Measurements from ENCODE around the gene SMG6.

SMG6 gene

GRCh38 chr17:2090210-2090641, 213.4 kb downstream of the SMG6 start:
- peak overlapping the region; percentile 91 for H3K9ac ChIP-seq (ENCODE audit: low read length)
- H3K18ac ChIP-seq (ENCODE audit: low read depth in 1 of 2, low read length in 2 of 2): peak overlapping the region; percentile 73 to 85
- peak overlapping the region in 1 of 2 experiments; percentile 75 for H3K4ac ChIP-seq (ENCODE audit: low read depth in 1 of 2, low read length in 2 of 2)
- peaks cover 31% of the 10 kb centered on the region for H3K79me1 ChIP-seq (replicated peaks; ENCODE audit: low read length, poor library complexity, severe bottlenecking)
- H3K36me3 ChIP-seq (ENCODE audit: control insufficient read depth in 1 of 2, insufficient read depth in 2 of 2, low read depth in 1 of 2, low read length in 2 of 2): peaks cover 18 to 28% of the 10 kb centered on the region in 2 experiments
- H3K14ac ChIP-seq (ENCODE audit: low read length in 2 of 2): peak overlapping the region in 1 of 2 experiments; percentile 18
- H2BK15ac ChIP-seq (ENCODE audit: low read depth, poor library complexity, severe bottlenecking): no peak overlapping the region
- no peak for DNase-seq
- H4K8ac ChIP-seq (ENCODE audit: low read length): peak overlapping the region; percentile 10
- H3K4me2 ChIP-seq (ENCODE audit: low read length, poor library complexity, severe bottlenecking): no peak overlapping the region
- H2BK120ac ChIP-seq (ENCODE audit: low read depth, low read length): no peak overlapping the region
- H2AFZ ChIP-seq (ENCODE audit: low read depth, low read length): no peak overlapping the region
- H3K4me1 ChIP-seq (ENCODE audit: control insufficient read depth, insufficient read depth, low read depth, low read length): peaks cover 35% of the 10 kb centered on the region
- no peak overlapping the region for H3K27ac ChIP-seq (ENCODE audit: low read length, poor library complexity, severe bottlenecking)
- peak overlapping the region in 1 of 2 experiments; percentile 79 for H3K4me3 ChIP-seq (ENCODE audit: insufficient read depth in 1 of 2, low read depth in 1 of 2, low read length in 2 of 2)
- H2BK12ac ChIP-seq (ENCODE audit: low read length in 2 of 2): no peak overlapping the region
- peak overlapping the region in 1 of 2 experiments; percentile 42 for H3K23ac ChIP-seq (ENCODE audit: low read length in 2 of 2)
- peak overlapping the region; percentile 82 for H2AK5ac ChIP-seq (ENCODE audit: low read length, severe bottlenecking)
- peak overlapping the region; percentile 19 for H4K91ac ChIP-seq (ENCODE audit: low read length)
- no peak overlapping the region for H2BK5ac ChIP-seq (ENCODE audit: low read depth, low read length, poor library complexity, severe bottlenecking)
- no peaks in the 10 kb centered on the region for H3K9me3 ChIP-seq (ENCODE audit: control insufficient read depth, low read length)
- WGBS: 85% methylated on average over 8 of the region's 9 CpGs
- no peaks in the 10 kb centered on the region for H3K27me3 ChIP-seq (ENCODE audit: control insufficient read depth in 1 of 2, insufficient read depth in 1 of 2, low read length in 2 of 2)

GRCh38 chr17:2089021-2089422, 214.6 kb downstream of the SMG6 start:
- Histone ChIP-seq H3K23ac (ENCODE audit: low read length in 2 of 2) (peak overlapping the region in 1 of 2 experiments; percentile 51), H3K4ac (ENCODE audit: low read depth in 1 of 2, low read length in 2 of 2) (peak overlapping the region; percentile 54 to 60), H3K27ac (ENCODE audit: low read length, poor library complexity, severe bottlenecking) (peak overlapping the region; percentile 70), H2BK120ac (ENCODE audit: low read depth, low read length) (peak overlapping the region; percentile 62), H3K4me1 (ENCODE audit: control insufficient read depth, insufficient read depth, low read depth, low read length) (peaks cover 43% of the 10 kb centered on the region), H3K9me3 (ENCODE audit: control insufficient read depth, low read length) (no peaks in the 10 kb centered on the region), H4K91ac (ENCODE audit: low read length) (peak overlapping the region; percentile 59), H3K36me3 (ENCODE audit: control insufficient read depth in 1 of 2, insufficient read depth in 2 of 2, low read depth in 1 of 2, low read length in 2 of 2) (peaks cover 19 to 22% of the 10 kb centered on the region in 2 experiments), H2AFZ (ENCODE audit: low read depth, low read length) (no peak overlapping the region), H3K18ac (ENCODE audit: low read depth in 1 of 2, low read length in 2 of 2) (peak overlapping the region; percentile 83 to 93), H2BK5ac (ENCODE audit: low read depth, low read length, poor library complexity, severe bottlenecking) (no peak overlapping the region), H3K4me3 (ENCODE audit: insufficient read depth in 1 of 2, low read depth in 1 of 2, low read length in 2 of 2) (peak overlapping the region in 1 of 2 experiments; percentile 79), H3K79me1 (replicated peaks; ENCODE audit: low read length, poor library complexity, severe bottlenecking) (peaks cover 31% of the 10 kb centered on the region), H2BK15ac (ENCODE audit: low read depth, poor library complexity, severe bottlenecking) (peak overlapping the region; percentile 75), H3K27me3 (ENCODE audit: control insufficient read depth in 1 of 2, insufficient read depth in 1 of 2, low read length in 2 of 2) (no peaks in the 10 kb centered on the region), H2AK5ac (ENCODE audit: low read length, severe bottlenecking) (peak overlapping the region; percentile 42), H4K8ac (ENCODE audit: low read length) (peak overlapping the region; percentile 80), H3K9ac (ENCODE audit: low read length) (peak overlapping the region; percentile 91), H3K4me2 (ENCODE audit: low read length, poor library complexity, severe bottlenecking) (peak overlapping the region; percentile 70), H3K14ac (ENCODE audit: low read length in 2 of 2) (peak overlapping the region in 1 of 2 experiments; percentile 26), H2BK12ac (ENCODE audit: low read length in 2 of 2) (peak overlapping the region in 1 of 2 experiments; percentile 61)
- WGBS: 44% methylated on average over 7 of the region's 8 CpGs
- DNase-seq: peak; percentile 88

DNA sequence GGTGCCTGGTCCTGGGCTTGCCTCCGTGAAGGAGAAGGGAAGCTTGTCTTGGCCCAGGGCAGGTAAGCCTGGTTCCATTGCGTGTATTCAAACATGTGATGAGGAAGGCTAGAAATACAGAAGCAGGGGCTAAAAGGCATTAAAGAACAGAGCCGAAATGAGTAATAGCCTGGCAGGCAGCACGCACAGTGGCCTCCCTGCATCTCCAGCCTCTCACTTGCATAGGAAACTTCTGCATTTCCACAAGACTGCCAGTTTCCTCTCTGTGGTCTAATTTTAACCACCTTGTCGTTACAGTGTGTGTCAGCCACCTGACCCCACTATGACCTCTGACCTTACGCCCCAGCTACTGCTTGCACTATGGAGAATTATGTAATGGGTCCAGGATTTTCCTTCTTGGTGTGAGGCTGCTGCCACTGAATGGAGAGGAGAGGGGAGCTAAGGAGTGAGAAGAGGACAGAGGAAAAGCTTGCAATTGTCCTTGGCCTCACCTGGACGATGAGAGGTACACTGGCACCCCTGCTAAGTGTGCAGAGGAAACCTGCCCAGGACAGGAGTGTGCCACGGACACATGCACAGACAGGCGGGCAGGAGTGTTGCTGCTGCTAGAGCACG, 215.9 kb downstream of the SMG6 start:
- Histone ChIP-seq H3K23ac (ENCODE audit: low read length in 2 of 2) (no peak overlapping the region), H3K4me3 (ENCODE audit: insufficient read depth in 1 of 2, low read depth in 1 of 2, low read length in 2 of 2) (no peak overlapping the region), H3K9me3 (ENCODE audit: control insufficient read depth, low read length) (no peaks in the 10 kb centered on the region), H2BK120ac (ENCODE audit: low read depth, low read length) (no peak overlapping the region), H3K4me1 (ENCODE audit: control insufficient read depth, insufficient read depth, low read depth, low read length) (peaks cover 48% of the 10 kb centered on the region), H4K91ac (ENCODE audit: low read length) (peak overlapping the region; percentile 64), H3K18ac (ENCODE audit: low read depth in 1 of 2, low read length in 2 of 2) (peak overlapping the region; percentile 6 to 77), H3K4me2 (ENCODE audit: low read length, poor library complexity, severe bottlenecking) (no peak overlapping the region), H3K9ac (ENCODE audit: low read length) (peak overlapping the region; percentile 31), H2BK5ac (ENCODE audit: low read depth, low read length, poor library complexity, severe bottlenecking) (no peak overlapping the region), H3K79me1 (replicated peaks; ENCODE audit: low read length, poor library complexity, severe bottlenecking) (peaks cover 28% of the 10 kb centered on the region), H2BK12ac (ENCODE audit: low read length in 2 of 2) (peak overlapping the region; percentile 55 to 83), H2BK15ac (ENCODE audit: low read depth, poor library complexity, severe bottlenecking) (no peak overlapping the region), H3K14ac (ENCODE audit: low read length in 2 of 2) (peak overlapping the region in 1 of 2 experiments; percentile 72), H3K36me3 (ENCODE audit: control insufficient read depth in 1 of 2, insufficient read depth in 2 of 2, low read depth in 1 of 2, low read length in 2 of 2) (peaks cover 15 to 17% of the 10 kb centered on the region in 2 experiments), H3K4ac (ENCODE audit: low read depth in 1 of 2, low read length in 2 of 2) (peak overlapping the region in 1 of 2 experiments; percentile 0), H2AFZ (ENCODE audit: low read depth, low read length) (no peak overlapping the region), H3K27ac (ENCODE audit: low read length, poor library complexity, severe bottlenecking) (no peak overlapping the region), H3K27me3 (ENCODE audit: control insufficient read depth in 1 of 2, insufficient read depth in 1 of 2, low read length in 2 of 2) (no peaks in the 10 kb centered on the region), H2AK5ac (ENCODE audit: low read length, severe bottlenecking) (no peak overlapping the region), H4K8ac (ENCODE audit: low read length) (peak overlapping the region; percentile 45)
- DNase-seq: peak; percentile 55
- 92% methylated on average over 9 of the region's 10 CpGs for WGBS

DNA sequence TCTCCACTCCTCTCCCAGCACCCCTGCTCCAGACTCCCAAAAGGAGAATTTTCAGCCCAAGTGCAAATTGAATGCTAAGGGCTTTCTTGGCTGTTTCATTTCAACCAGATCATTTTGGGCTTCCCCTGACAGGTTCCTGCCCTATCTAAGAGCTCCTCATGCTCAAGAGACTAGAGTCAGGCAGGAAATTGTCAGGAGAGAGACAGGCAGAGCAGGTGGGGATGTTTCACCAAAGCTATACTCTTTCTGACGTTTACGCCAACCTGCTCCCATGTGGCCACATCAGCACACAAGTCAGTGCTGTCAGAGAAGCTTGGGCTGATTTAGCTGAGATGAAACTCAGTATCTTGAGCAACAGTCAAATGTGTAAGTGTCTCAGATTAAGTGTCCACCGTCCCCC, 217.3 kb downstream of the SMG6 start:
- Histone ChIP-seq H2AK5ac (ENCODE audit: low read length, severe bottlenecking) (no peak overlapping the region), H2BK12ac (ENCODE audit: low read length in 2 of 2) (peak overlapping the region; percentile 26 to 61), H4K91ac (ENCODE audit: low read length) (peak overlapping the region; percentile 6), H3K14ac (ENCODE audit: low read length in 2 of 2) (no peak overlapping the region), H2AFZ (ENCODE audit: low read depth, low read length) (no peak overlapping the region), H3K79me1 (replicated peaks; ENCODE audit: low read length, poor library complexity, severe bottlenecking) (peaks cover 26% of the 10 kb centered on the region), H2BK5ac (ENCODE audit: low read depth, low read length, poor library complexity, severe bottlenecking) (no peak overlapping the region), H3K9me3 (ENCODE audit: control insufficient read depth, low read length) (no peaks in the 10 kb centered on the region), H3K36me3 (ENCODE audit: control insufficient read depth in 1 of 2, insufficient read depth in 2 of 2, low read depth in 1 of 2, low read length in 2 of 2) (peaks cover 14 to 24% of the 10 kb centered on the region in 2 experiments), H2BK15ac (ENCODE audit: low read depth, poor library complexity, severe bottlenecking) (peak overlapping the region; percentile 68), H4K8ac (ENCODE audit: low read length) (no peak overlapping the region), H3K18ac (ENCODE audit: low read depth in 1 of 2, low read length in 2 of 2) (peak overlapping the region; percentile 13 to 23), H3K4me3 (ENCODE audit: insufficient read depth in 1 of 2, low read depth in 1 of 2, low read length in 2 of 2) (no peak overlapping the region), H3K27me3 (ENCODE audit: control insufficient read depth in 1 of 2, insufficient read depth in 1 of 2, low read length in 2 of 2) (no peaks in the 10 kb centered on the region), H2BK120ac (ENCODE audit: low read depth, low read length) (no peak overlapping the region), H3K4me2 (ENCODE audit: low read length, poor library complexity, severe bottlenecking) (no peak overlapping the region), H3K4ac (ENCODE audit: low read depth in 1 of 2, low read length in 2 of 2) (peak overlapping the region; percentile 45 to 52), H3K4me1 (ENCODE audit: control insufficient read depth, insufficient read depth, low read depth, low read length) (peaks cover 57% of the 10 kb centered on the region), H3K23ac (ENCODE audit: low read length in 2 of 2) (no peak overlapping the region), H3K9ac (ENCODE audit: low read length) (peak overlapping the region; percentile 52), H3K27ac (ENCODE audit: low read length, poor library complexity, severe bottlenecking) (no peak overlapping the region)
- no peak for DNase-seq
- 81% methylated on average over 3 of the region's 3 CpGs for WGBS
